Erythroblast (primary cell): ENCODE data around the gene NDE1.

Source experiments
- GATA1 ChIP-seq: IDR thresholded peaks from 2 replicates; pipeline ENCODE4 v1.6.1; 2011; ENCODE audit warnings: low read depth, mild to moderate bottlenecking, control low read depth, low read length, moderate library complexity
- POLR2A ChIP-seq: IDR thresholded peaks from 2 replicates; pipeline ENCODE4 v1.6.1; 2011; ENCODE audit warnings: mild to moderate bottlenecking, low read length

DNA sequence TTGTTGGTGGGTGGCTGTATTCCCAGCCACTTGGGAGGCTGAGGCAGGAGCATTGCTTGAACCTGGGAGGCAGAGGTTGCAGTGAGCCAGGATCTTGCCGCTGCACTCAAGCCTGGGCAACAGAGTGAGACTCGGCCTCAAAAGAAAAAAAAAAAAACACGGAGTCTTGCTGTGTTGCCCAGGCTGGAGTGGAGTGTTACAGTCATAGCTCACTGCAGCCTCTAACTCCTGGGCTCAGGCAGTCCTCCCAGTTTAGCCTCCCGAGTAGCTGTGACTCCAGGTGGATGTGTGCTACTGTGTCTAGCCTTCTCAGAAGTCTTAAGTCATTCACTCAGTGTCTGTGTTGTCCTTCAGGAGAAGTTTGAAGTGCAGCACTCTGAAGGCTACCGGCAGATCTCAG lies 27.4 kb downstream of the NDE1 start:
- no peak for TF ChIP-seq POLR2A
- no peak for TF ChIP-seq GATA1
